Measurements from ENCODE around the gene SMARCC1. TPM values are rescaled to one million over a fixed set of nuclear protein-coding genes. Genes with fewer than 3 reads are reported as not detected.

SMARCC1 gene
- total and polyA plus RNA-seq, 5 donors: 7.5 to 30.1 (median 29.0) TPM

- WGBS: 68% methylated on average over 10 of the region's 10 CpGs
- Histone ChIP-seq H3K4me3 (ENCODE audit: low read length) (no peak overlapping the region), H3K9me3 (ENCODE audit: control insufficient read depth, low read length) (no peaks in the 10 kb centered on the region), H3K27ac (ENCODE audit: low read length) (no peak overlapping the region), H3K4me1 (ENCODE audit: control insufficient read depth, insufficient read depth, low read length) (no peaks in the 10 kb centered on the region), H3K27me3 (ENCODE audit: control insufficient read depth, insufficient read depth) (no peaks in the 10 kb centered on the region)
- intact Hi-C loops (cut with DNase I): no loop called here
- ATAC-seq (no peak), DNase-seq (no peak)
These were observed 210.1 kb downstream of the SMARCC1 start for GRCh38 chr3:47571391-47572175.

DNA sequence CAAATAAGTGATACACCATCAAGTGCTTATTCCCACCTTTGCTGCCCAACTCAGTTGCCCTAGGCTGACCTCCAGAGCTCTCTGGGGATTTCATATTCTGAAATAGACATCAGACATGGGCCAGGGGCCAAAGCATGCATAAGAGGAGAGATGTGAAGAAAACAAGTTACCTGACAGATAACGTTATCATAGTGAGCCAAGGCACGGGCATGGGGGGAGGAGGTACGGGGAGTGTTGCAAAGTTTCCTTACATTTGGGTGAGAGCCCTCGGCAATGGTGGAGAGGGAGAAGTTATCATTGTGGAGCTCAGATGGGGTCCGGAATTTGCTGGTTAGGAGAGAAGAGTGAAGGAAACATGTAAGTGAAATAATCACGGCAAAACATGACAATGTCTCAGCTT, 212.8 kb downstream of the SMARCC1 start:
- intact Hi-C loops (cut with DNase I): no loop called here
- WGBS: 79% methylated on average over 6 of the region's 6 CpGs
- ATAC-seq: no peak

DNA sequence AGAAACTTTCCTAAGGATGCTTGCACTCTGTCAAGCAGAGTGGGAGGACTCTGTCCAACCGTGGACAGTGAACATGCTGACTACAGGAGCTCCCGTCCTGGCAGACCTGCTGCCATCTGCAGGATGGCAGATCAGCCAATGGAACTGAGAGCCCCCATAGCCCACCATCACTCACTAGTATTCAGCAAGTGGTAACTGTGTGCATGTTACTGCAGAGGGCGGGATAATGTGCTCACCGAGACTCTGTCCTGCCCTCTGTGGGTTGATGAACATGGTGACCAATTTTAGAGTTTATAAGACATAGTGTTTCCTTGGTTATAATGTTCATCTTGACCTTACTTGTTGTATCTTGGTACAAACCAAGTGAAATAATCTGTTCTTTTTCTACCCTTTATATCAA, 214.5 kb downstream of the SMARCC1 start:
- intact Hi-C loops (cut with DNase I): no loop called here
- DNase-seq (no peak), ATAC-seq (no peak)
- Histone ChIP-seq H3K4me1 (ENCODE audit: control insufficient read depth, insufficient read depth, low read length) (no peaks in the 10 kb centered on the region), H3K27ac (ENCODE audit: low read length) (no peak overlapping the region), H3K9me3 (ENCODE audit: control insufficient read depth, low read length) (no peaks in the 10 kb centered on the region), H3K27me3 (ENCODE audit: control insufficient read depth, insufficient read depth) (no peaks in the 10 kb centered on the region), H3K4me3 (ENCODE audit: low read length) (no peak overlapping the region)
- 78% methylated on average over 4 of the region's 4 CpGs for whole genome bisulfite sequencing

More for the DNA sequence above, 212.8 kb downstream of the SMARCC1 start:
- Histone ChIP-seq H3K9me3 (ENCODE audit: control insufficient read depth, low read length) (no peaks in the 10 kb centered on the region), H3K4me3 (ENCODE audit: low read length) (no peak overlapping the region), H3K27me3 (ENCODE audit: control insufficient read depth, insufficient read depth) (no peaks in the 10 kb centered on the region), H3K4me1 (ENCODE audit: control insufficient read depth, insufficient read depth, low read length) (no peaks in the 10 kb centered on the region), H3K27ac (ENCODE audit: low read length) (no peak overlapping the region)
- DNase-seq: no peak

GRCh38 chr3:47566667-47567066, 215.0 kb downstream of the SMARCC1 start:
- H3K4me1 ChIP-seq (ENCODE audit: control insufficient read depth, insufficient read depth, low read length): no peaks in the 10 kb centered on the region
- WGBS: 92% methylated on average over 9 of the region's 9 CpGs
- H3K27me3 ChIP-seq (ENCODE audit: control insufficient read depth, insufficient read depth): no peaks in the 10 kb centered on the region
- intact Hi-C loops (cut with DNase I): no loop called here
- no peak overlapping the region for H3K4me3 ChIP-seq (ENCODE audit: low read length)
- no peaks in the 10 kb centered on the region for H3K9me3 ChIP-seq (ENCODE audit: control insufficient read depth, low read length)
- DNase-seq (no peak), ATAC-seq (peak in 1 of 2 donors; percentile 48)
- no peak overlapping the region for H3K27ac ChIP-seq (ENCODE audit: low read length)

- DNase-seq: no peak
- Histone ChIP-seq H3K27me3 (ENCODE audit: control insufficient read depth, insufficient read depth) (no peaks in the 10 kb centered on the region), H3K9me3 (ENCODE audit: control insufficient read depth, low read length) (no peaks in the 10 kb centered on the region), H3K4me3 (ENCODE audit: low read length) (no peak overlapping the region), H3K27ac (ENCODE audit: low read length) (no peak overlapping the region), H3K4me1 (ENCODE audit: control insufficient read depth, insufficient read depth, low read length) (no peaks in the 10 kb centered on the region)
- WGBS: 77% methylated on average over 19 of the region's 19 CpGs
- no peak for ATAC-seq
- intact Hi-C loops (cut with DNase I): no loop called here
These were observed 215.8 kb downstream of the SMARCC1 start for GRCh38 chr3:47565734-47566550.

- no peaks in the 10 kb centered on the region for H3K27me3 ChIP-seq (ENCODE audit: control insufficient read depth, insufficient read depth)
- intact Hi-C loops (cut with DNase I): no loop called here
- H3K4me1 ChIP-seq (ENCODE audit: control insufficient read depth, insufficient read depth, low read length): no peaks in the 10 kb centered on the region
- no peak overlapping the region for H3K27ac ChIP-seq (ENCODE audit: low read length)
- no peaks in the 10 kb centered on the region for H3K9me3 ChIP-seq (ENCODE audit: control insufficient read depth, low read length)
- WGBS: 91% methylated on average over 2 of the region's 2 CpGs
- no peak overlapping the region for H3K4me3 ChIP-seq (ENCODE audit: low read length)
- DNase-seq (no peak), ATAC-seq (no peak)
These were observed 225.3 kb downstream of the SMARCC1 start for GRCh38 chr3:47556351-47556750.

DNA sequence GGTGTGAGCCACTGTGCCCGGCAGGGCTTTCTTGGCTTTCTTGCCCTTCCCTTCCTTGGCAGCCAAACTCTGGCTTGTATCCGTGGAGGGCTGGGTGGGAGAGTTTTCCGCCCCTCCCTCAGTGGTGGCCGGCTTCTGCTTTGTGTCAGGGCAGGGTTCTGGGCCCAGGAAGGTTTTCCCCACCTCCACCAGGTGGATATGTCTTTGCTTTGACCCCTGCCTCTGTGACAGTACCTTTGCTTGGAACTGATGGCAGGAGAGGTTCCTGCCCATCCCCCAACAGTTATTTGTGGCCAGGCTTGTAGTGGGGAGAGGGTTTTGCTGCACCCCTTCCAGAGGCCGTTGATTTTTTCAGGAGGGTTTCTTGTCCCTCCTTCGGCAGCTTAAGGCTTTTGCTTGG, 227.4 kb downstream of the SMARCC1 start:
- DNase-seq (no peak), ATAC-seq (no peak)
- intact Hi-C loops (cut with DNase I): no loop called here
- H3K9me3 ChIP-seq (ENCODE audit: control insufficient read depth, low read length): no peaks in the 10 kb centered on the region
- H3K27ac ChIP-seq (ENCODE audit: low read length): no peak overlapping the region
- 78% methylated on average over 6 of the region's 6 CpGs for WGBS
- H3K4me1 ChIP-seq (ENCODE audit: control insufficient read depth, insufficient read depth, low read length): no peaks in the 10 kb centered on the region
- no peaks in the 10 kb centered on the region for H3K27me3 ChIP-seq (ENCODE audit: control insufficient read depth, insufficient read depth)
- H3K4me3 ChIP-seq (ENCODE audit: low read length): no peak overlapping the region

DNA sequence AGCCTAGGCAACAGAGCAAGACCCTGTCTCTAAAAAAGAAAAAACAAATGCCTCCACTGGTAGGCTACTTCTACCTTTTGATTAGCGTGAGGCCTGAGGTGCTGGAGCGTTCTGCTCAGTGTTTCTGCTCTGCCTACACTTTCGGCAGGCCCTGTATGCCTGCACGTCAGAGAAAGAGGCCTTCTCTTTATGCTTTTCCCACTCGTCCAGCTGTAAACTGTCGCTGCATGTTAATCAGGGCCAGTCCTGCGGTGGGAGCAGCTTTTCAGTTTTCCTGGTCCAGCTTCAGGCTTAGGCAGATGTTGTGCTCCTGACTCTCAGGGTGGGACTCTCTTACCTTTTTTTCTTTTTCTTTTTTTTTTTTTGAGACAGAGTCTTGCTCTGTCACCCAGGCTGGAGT, 228.3 kb downstream of the SMARCC1 start:
- no peak for DNase-seq
- H3K27ac ChIP-seq (ENCODE audit: low read length): no peak overlapping the region
- no peak overlapping the region for H3K4me3 ChIP-seq (ENCODE audit: low read length)
- intact Hi-C loops (cut with DNase I): no loop called here
- H3K27me3 ChIP-seq (ENCODE audit: control insufficient read depth, insufficient read depth): no peaks in the 10 kb centered on the region
- no peak for ATAC-seq
- no peaks in the 10 kb centered on the region for H3K4me1 ChIP-seq (ENCODE audit: control insufficient read depth, insufficient read depth, low read length)
- H3K9me3 ChIP-seq (ENCODE audit: control insufficient read depth, low read length): no peaks in the 10 kb centered on the region
- 74% methylated on average over 7 of the region's 7 CpGs for WGBS

- Histone ChIP-seq H3K27ac (ENCODE audit: low read length) (no peak overlapping the region), H3K27me3 (ENCODE audit: control insufficient read depth, insufficient read depth) (no peaks in the 10 kb centered on the region), H3K4me1 (ENCODE audit: control insufficient read depth, insufficient read depth, low read length) (no peaks in the 10 kb centered on the region), H3K4me3 (ENCODE audit: low read length) (no peak overlapping the region), H3K9me3 (ENCODE audit: control insufficient read depth, low read length) (no peaks in the 10 kb centered on the region)
- intact Hi-C loops (cut with DNase I): no loop called here
- WGBS: 60% methylated on average over 21 of the region's 21 CpGs
- DNase-seq (peak; percentile 29 to 69 (median 59)), ATAC-seq (peak; percentile 45 to 67)
These were observed 239.1 kb downstream of the SMARCC1 start for GRCh38 chr3:47542471-47543173.

GRCh38 chr3:47541583-47542108, 240.0 kb downstream of the SMARCC1 start:
- H3K27me3 ChIP-seq (ENCODE audit: control insufficient read depth, insufficient read depth): no peaks in the 10 kb centered on the region
- H3K27ac ChIP-seq (ENCODE audit: low read length): no peak overlapping the region
- DNase-seq (no peak), ATAC-seq (no peak)
- H3K4me3 ChIP-seq (ENCODE audit: low read length): no peak overlapping the region
- H3K4me1 ChIP-seq (ENCODE audit: control insufficient read depth, insufficient read depth, low read length): no peaks in the 10 kb centered on the region
- WGBS: 65% methylated on average over 6 of the region's 6 CpGs
- intact Hi-C loops (cut with DNase I): no loop called here
- H3K9me3 ChIP-seq (ENCODE audit: control insufficient read depth, low read length): no peaks in the 10 kb centered on the region

DNA sequence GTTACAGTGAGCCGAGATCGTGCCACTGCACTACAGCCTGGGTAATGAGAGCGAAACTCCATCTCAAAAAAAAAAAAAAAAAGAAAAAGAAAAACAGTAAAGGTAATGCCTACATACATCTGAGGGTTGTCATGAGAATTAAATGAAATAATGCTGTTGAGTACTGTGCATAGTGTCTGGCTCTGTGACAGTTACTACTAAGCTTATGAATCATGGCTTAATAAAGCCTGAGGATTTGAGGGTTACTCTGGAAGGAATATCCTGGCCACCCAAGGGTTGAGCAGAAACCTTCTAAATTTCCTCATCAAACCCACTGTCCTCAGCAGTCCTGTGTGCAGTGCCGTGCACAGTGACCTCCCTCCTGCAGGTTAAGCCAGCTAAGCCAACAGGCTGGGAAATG, 241.4 kb downstream of the SMARCC1 start:
- Histone ChIP-seq H3K27ac (ENCODE audit: low read length) (no peak overlapping the region), H3K9me3 (ENCODE audit: control insufficient read depth, low read length) (no peaks in the 10 kb centered on the region), H3K4me3 (ENCODE audit: low read length) (no peak overlapping the region), H3K4me1 (ENCODE audit: control insufficient read depth, insufficient read depth, low read length) (no peaks in the 10 kb centered on the region), H3K27me3 (ENCODE audit: control insufficient read depth, insufficient read depth) (no peaks in the 10 kb centered on the region)
- intact Hi-C loops (cut with DNase I): no loop called here
- DNase-seq: no peak
- 98% methylated on average over 4 of the region's 4 CpGs for WGBS
- no peak for ATAC-seq

Measured in right cardiac atrium (tissue), 5 donors.